Measurements from ENCODE around the gene NEURL1B.
"Not testable (repeated sequence)": the region's sequence is repeated elsewhere in the genome, so short reads cannot be mapped to it uniquely, and the experiment has no call there.

The NEURL1B gene

DNA sequence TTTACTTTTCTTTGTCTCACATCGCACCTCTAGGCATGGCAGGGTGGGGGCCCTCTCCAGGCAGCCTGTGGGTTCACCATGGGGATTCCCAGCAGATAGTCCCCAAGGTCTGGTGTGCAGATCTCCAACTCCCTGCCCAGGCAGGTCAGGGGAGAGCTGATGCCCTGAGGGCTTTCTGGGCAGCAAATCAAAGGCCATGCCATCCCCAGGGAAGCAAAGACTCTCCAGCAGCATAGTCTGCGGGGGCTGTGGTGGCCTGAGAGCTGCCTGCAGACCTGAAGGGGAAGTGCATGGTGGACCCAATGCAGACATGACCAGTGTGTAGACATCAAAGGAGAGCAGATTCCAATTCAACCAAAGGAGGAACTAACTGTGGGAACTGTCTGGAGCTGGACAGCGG lies 7.7 kb downstream of the NEURL1B start:
- Histone ChIP-seq H3K23ac (ENCODE audit: low read length in 2 of 2) (no peak overlapping the region), H3K27ac (ENCODE audit: low read length, poor library complexity, severe bottlenecking) (no peak overlapping the region), H3K18ac (ENCODE audit: low read depth in 1 of 2, low read length in 2 of 2) (no peak overlapping the region), H2BK15ac (ENCODE audit: low read depth, poor library complexity, severe bottlenecking) (no peak overlapping the region), H2BK12ac (ENCODE audit: low read length in 2 of 2) (no peak overlapping the region), H4K8ac (ENCODE audit: low read length) (no peak overlapping the region), H3K4ac (ENCODE audit: low read depth in 1 of 2, low read length in 2 of 2) (no peak overlapping the region), H3K9ac (ENCODE audit: low read length) (no peak overlapping the region), H3K9me3 (ENCODE audit: control insufficient read depth, low read length) (no peaks in the 10 kb centered on the region), H2AK5ac (ENCODE audit: low read length, severe bottlenecking) (no peak overlapping the region), H3K14ac (ENCODE audit: low read length in 2 of 2) (no peak overlapping the region), H2BK120ac (ENCODE audit: low read depth, low read length) (no peak overlapping the region), H2BK5ac (ENCODE audit: low read depth, low read length, poor library complexity, severe bottlenecking) (no peak overlapping the region), H3K79me1 (replicated peaks; ENCODE audit: low read length, poor library complexity, severe bottlenecking) (no peaks in the 10 kb centered on the region), H2AFZ (ENCODE audit: low read depth, low read length) (no peak overlapping the region), H4K91ac (ENCODE audit: low read length) (peak overlapping the region; percentile 5), H3K4me2 (ENCODE audit: low read length, poor library complexity, severe bottlenecking) (no peak overlapping the region), H3K36me3 (ENCODE audit: control insufficient read depth in 1 of 2, insufficient read depth in 2 of 2, low read depth in 1 of 2, low read length in 2 of 2) (no peaks in the 10 kb centered on the region), H3K27me3 (ENCODE audit: control insufficient read depth in 1 of 2, insufficient read depth in 1 of 2, low read length in 2 of 2) (peaks cover 0 to 25% of the 10 kb centered on the region in 2 experiments), H3K4me3 (ENCODE audit: insufficient read depth in 1 of 2, low read depth in 1 of 2, low read length in 2 of 2) (no peak overlapping the region), H3K4me1 (ENCODE audit: control insufficient read depth, insufficient read depth, low read depth, low read length) (no peaks in the 10 kb centered on the region)
- WGBS, result 92% methylated on average over 3 of the region's 3 CpGs
- no peak for DNase-seq

DNA sequence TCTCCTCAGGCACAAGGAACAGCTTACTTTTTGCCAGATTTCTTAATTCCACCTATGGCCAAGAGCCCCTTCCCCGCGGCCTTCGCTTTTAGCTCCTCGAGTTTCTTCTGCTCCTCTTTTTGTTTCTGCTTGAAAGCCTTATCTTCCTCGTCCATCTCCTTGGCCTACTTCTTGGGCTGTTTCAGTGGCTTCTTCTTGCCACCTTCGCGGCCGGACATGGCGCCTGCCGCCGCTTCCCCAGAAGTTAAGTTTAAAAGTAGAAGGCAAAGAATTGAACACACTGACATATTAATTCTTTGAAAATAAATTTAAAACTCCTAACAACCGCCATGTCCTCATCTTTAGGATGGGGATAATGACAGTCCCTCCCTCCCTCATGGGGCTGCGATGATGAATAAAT lies 15.4 kb downstream of the NEURL1B start:
- DNase-seq; H2AK5ac ChIP-seq (ENCODE audit: low read length, severe bottlenecking); H2BK120ac ChIP-seq (ENCODE audit: low read depth, low read length); H4K8ac ChIP-seq (ENCODE audit: low read length); H2BK15ac ChIP-seq (ENCODE audit: low read depth, poor library complexity, severe bottlenecking); H3K4me3 ChIP-seq (ENCODE audit: insufficient read depth in 1 of 2, low read depth in 1 of 2, low read length in 2 of 2); H3K4me2 ChIP-seq (ENCODE audit: low read length, poor library complexity, severe bottlenecking); H3K27ac ChIP-seq (ENCODE audit: low read length, poor library complexity, severe bottlenecking); H3K9me3 ChIP-seq (ENCODE audit: control insufficient read depth, low read length); H4K91ac ChIP-seq (ENCODE audit: low read length); H3K14ac ChIP-seq (ENCODE audit: low read length in 2 of 2); H2BK5ac ChIP-seq (ENCODE audit: low read depth, low read length, poor library complexity, severe bottlenecking); H2BK12ac ChIP-seq (ENCODE audit: low read length in 2 of 2); H3K4ac ChIP-seq (ENCODE audit: low read depth in 1 of 2, low read length in 2 of 2); H3K36me3 ChIP-seq (ENCODE audit: control insufficient read depth in 1 of 2, insufficient read depth in 2 of 2, low read depth in 1 of 2, low read length in 2 of 2); H3K23ac ChIP-seq (ENCODE audit: low read length in 2 of 2); H3K79me1 ChIP-seq (replicated peaks; ENCODE audit: low read length, poor library complexity, severe bottlenecking); H3K4me1 ChIP-seq (ENCODE audit: control insufficient read depth, insufficient read depth, low read depth, low read length); H2AFZ ChIP-seq (ENCODE audit: low read depth, low read length); H3K9ac ChIP-seq (ENCODE audit: low read length); H3K27me3 ChIP-seq (ENCODE audit: control insufficient read depth in 1 of 2, insufficient read depth in 1 of 2, low read length in 2 of 2); H3K18ac ChIP-seq (ENCODE audit: low read depth in 1 of 2, low read length in 2 of 2): not testable (repeated sequence)
- over 99% methylated on average over 6 of the region's 13 CpGs for WGBS

DNA sequence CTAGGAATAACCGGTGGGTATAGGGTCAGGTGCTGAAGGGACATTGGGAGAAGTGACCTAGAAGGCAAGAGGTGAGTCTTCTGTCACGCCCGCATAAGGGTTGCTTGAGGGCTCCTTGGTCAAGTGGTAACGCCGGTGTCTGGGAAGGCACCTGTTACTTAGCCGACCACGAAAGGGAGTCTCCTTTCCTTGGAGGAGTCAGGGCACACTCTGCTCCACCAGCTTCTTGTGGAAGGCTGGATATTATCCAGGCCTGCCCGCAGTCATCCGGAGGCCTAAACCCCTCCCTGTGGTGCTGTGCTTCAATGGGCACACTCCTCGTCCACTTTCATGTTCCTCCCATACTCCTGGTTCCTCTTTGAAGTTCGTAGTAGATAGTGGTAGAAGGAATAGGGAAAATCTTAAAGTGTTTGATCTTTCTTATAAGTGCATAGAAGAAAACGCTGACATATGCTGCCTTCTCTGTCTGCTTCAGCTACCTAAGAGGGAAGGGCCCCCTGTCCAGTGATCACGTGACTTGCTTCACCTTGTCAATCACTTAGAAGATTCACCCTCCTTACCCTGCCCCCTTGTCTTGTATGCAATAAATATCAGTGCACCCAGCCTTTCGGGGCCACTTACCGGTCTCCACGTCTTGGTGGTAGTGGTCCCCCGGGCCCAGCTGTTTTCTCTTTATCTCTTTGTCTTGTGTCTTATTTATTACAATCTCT lies 16.6 kb downstream of the NEURL1B start:
- not testable (repeated sequence) for H3K4ac ChIP-seq (ENCODE audit: low read depth in 1 of 2, low read length in 2 of 2); H2BK15ac ChIP-seq (ENCODE audit: low read depth, poor library complexity, severe bottlenecking); H3K36me3 ChIP-seq (ENCODE audit: control insufficient read depth in 1 of 2, insufficient read depth in 2 of 2, low read depth in 1 of 2, low read length in 2 of 2); H3K27ac ChIP-seq (ENCODE audit: low read length, poor library complexity, severe bottlenecking); H3K23ac ChIP-seq (ENCODE audit: low read length in 2 of 2); H3K27me3 ChIP-seq (ENCODE audit: control insufficient read depth in 1 of 2, insufficient read depth in 1 of 2, low read length in 2 of 2); H3K4me3 ChIP-seq (ENCODE audit: insufficient read depth in 1 of 2, low read depth in 1 of 2, low read length in 2 of 2); H3K9ac ChIP-seq (ENCODE audit: low read length); H3K18ac ChIP-seq (ENCODE audit: low read depth in 1 of 2, low read length in 2 of 2); H4K8ac ChIP-seq (ENCODE audit: low read length); H2AFZ ChIP-seq (ENCODE audit: low read depth, low read length); H3K4me2 ChIP-seq (ENCODE audit: low read length, poor library complexity, severe bottlenecking); H3K79me1 ChIP-seq (replicated peaks; ENCODE audit: low read length, poor library complexity, severe bottlenecking); H3K9me3 ChIP-seq (ENCODE audit: control insufficient read depth, low read length); H2BK12ac ChIP-seq (ENCODE audit: low read length in 2 of 2); H3K4me1 ChIP-seq (ENCODE audit: control insufficient read depth, insufficient read depth, low read depth, low read length); H3K14ac ChIP-seq (ENCODE audit: low read length in 2 of 2); H4K91ac ChIP-seq (ENCODE audit: low read length); H2BK5ac ChIP-seq (ENCODE audit: low read depth, low read length, poor library complexity, severe bottlenecking); H2AK5ac ChIP-seq (ENCODE audit: low read length, severe bottlenecking); DNase-seq
- H2BK120ac ChIP-seq (ENCODE audit: low read depth, low read length), result peak overlapping the region; percentile 45
- WGBS, result 96% methylated on average over 16 of the region's 17 CpGs

DNA sequence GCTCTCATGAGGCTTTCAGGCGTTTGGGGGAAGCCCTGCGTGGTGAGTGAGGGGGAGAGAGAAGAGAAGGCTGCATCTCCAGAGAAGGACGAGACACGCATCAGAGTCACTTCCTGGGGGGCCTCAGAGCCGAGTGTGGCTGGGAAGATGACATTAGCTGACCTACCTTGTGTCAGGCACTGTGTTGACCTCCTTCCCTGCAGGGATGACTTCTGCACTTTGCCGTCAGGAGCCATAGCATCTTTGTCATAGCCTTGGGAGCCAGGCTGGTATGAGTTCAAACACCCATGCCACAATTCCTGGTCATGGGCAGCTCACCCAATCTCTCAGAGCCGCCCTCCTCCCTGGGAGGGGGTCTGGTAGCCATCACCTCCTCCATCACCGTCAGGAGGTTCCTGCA lies 17.3 kb downstream of the NEURL1B start:
- Histone ChIP-seq H3K4me2 (ENCODE audit: low read length, poor library complexity, severe bottlenecking) (no peak overlapping the region), H3K23ac (ENCODE audit: low read length in 2 of 2) (no peak overlapping the region), H4K8ac (ENCODE audit: low read length) (peak overlapping the region; percentile 83), H3K4me1 (ENCODE audit: control insufficient read depth, insufficient read depth, low read depth, low read length) (peaks cover 9% of the 10 kb centered on the region), H2AFZ (ENCODE audit: low read depth, low read length) (no peak overlapping the region), H2BK120ac (ENCODE audit: low read depth, low read length) (peak overlapping the region; percentile 45), H3K27me3 (ENCODE audit: control insufficient read depth in 1 of 2, insufficient read depth in 1 of 2, low read length in 2 of 2) (no peaks in the 10 kb centered on the region), H3K79me1 (replicated peaks; ENCODE audit: low read length, poor library complexity, severe bottlenecking) (no peaks in the 10 kb centered on the region), H2BK5ac (ENCODE audit: low read depth, low read length, poor library complexity, severe bottlenecking) (no peak overlapping the region), H2BK15ac (ENCODE audit: low read depth, poor library complexity, severe bottlenecking) (peak overlapping the region; percentile 29), H3K4ac (ENCODE audit: low read depth in 1 of 2, low read length in 2 of 2) (peak overlapping the region; percentile 0 to 15), H3K9me3 (ENCODE audit: control insufficient read depth, low read length) (no peaks in the 10 kb centered on the region), H2AK5ac (ENCODE audit: low read length, severe bottlenecking) (no peak overlapping the region), H3K18ac (ENCODE audit: low read depth in 1 of 2, low read length in 2 of 2) (peak overlapping the region; percentile 6 to 85), H3K9ac (ENCODE audit: low read length) (no peak overlapping the region), H4K91ac (ENCODE audit: low read length) (peak overlapping the region; percentile 60), H3K27ac (ENCODE audit: low read length, poor library complexity, severe bottlenecking) (no peak overlapping the region), H3K14ac (ENCODE audit: low read length in 2 of 2) (peak overlapping the region in 1 of 2 experiments; percentile 13), H3K36me3 (ENCODE audit: control insufficient read depth in 1 of 2, insufficient read depth in 2 of 2, low read depth in 1 of 2, low read length in 2 of 2) (no peaks in the 10 kb centered on the region), H3K4me3 (ENCODE audit: insufficient read depth in 1 of 2, low read depth in 1 of 2, low read length in 2 of 2) (no peak overlapping the region), H2BK12ac (ENCODE audit: low read length in 2 of 2) (peak overlapping the region; percentile 34 to 65)
- DNase-seq, result no peak
- 82% methylated on average over 8 of the region's 8 CpGs for WGBS

Measured in mesenchymal stem cell (in vitro differentiated cells and primary cell).